A673 (cell line): Measurements from ENCODE around the gene GALNT9. TPM values are rescaled to one million over a fixed set of nuclear protein-coding genes. Genes with fewer than 3 reads are reported as not detected.

Experiments used
- BruUV-seq: library from RNA; stranded (reverse); fragments of 400-500 nt; replicated peaks from 2 replicates; lab custom pipeline; 2021; lab: Mats Ljungman, UMichigan
- CTCF ChIA-PET: fragments of 300-600 bp; sonication (Branson Sonifier 250); formaldehyde crosslinking; loops from one replicate; lab custom pipeline; 2022; ENCODE audit warnings: antibody characterized with exemption; lab: Charles Lee
- POLR2A ChIA-PET: fragments of 300-600 bp; sonication (Branson Sonifier 250); formaldehyde crosslinking; loops from one replicate; lab custom pipeline; 2022; ENCODE audit warnings: antibody characterized with exemption; ENCODE audit not compliant: low non-redundant PET; lab: Charles Lee
- DNase-seq: peaks from one replicate; pipeline ENCODE4 v3.0.0-alpha.2; 2015; ENCODE audit warnings: low spot score
- H3K27ac ChIP-seq: fragments of 200-600 bp; sonication (generic); 2 replicates; pipeline ENCODE4 v1.5.1; 2016; ENCODE audit warnings: mixed run types, low read depth, mild to moderate bottlenecking, mixed read lengths, antibody characterized with exemption, low read length; ENCODE audit not compliant: poor library complexity, severe bottlenecking
- H3K27me3 ChIP-seq: fragments of 200-600 bp; sonication (generic); replicated peaks from 2 replicates; pipeline ENCODE4 v1.6.1; 2017; ENCODE audit warnings: mixed run types, low read depth, mild to moderate bottlenecking, mixed read lengths, antibody characterized with exemption, low read length; ENCODE audit not compliant: insufficient read depth, poor library complexity
- H3K36me3 ChIP-seq: fragments of 200-600 bp; sonication (generic); 2 replicates; pipeline ENCODE4 v1.6.1; 2016; ENCODE audit warnings: mixed run types, mild to moderate bottlenecking, mixed read lengths, antibody characterized with exemption, low read length; ENCODE audit not compliant: insufficient read depth, poor library complexity, severe bottlenecking
- H3K4me1 ChIP-seq: fragments of 200-600 bp; sonication (generic); 2 replicates; pipeline ENCODE4 v1.6.1; 2017; ENCODE audit warnings: mixed run types, mild to moderate bottlenecking, mixed read lengths, antibody characterized with exemption, low read length; ENCODE audit not compliant: insufficient read depth, poor library complexity, severe bottlenecking
- H3K4me3 ChIP-seq: fragments of 200-600 bp; sonication (generic); 2 replicates; pipeline ENCODE4 v1.5.1; 2016; ENCODE audit warnings: low read depth, mixed run types, mild to moderate bottlenecking, mixed read lengths, low read length; ENCODE audit not compliant: poor library complexity, severe bottlenecking
- H3K9me3 ChIP-seq: fragments of 200-600 bp; sonication (generic); 2 replicates; pipeline ENCODE4 v1.6.1; 2016; ENCODE audit warnings: mixed run types, low read depth, mild to moderate bottlenecking, mixed read lengths, antibody characterized with exemption, low read length; ENCODE audit not compliant: poor library complexity, severe bottlenecking
- EZH2 ChIP-seq: fragments of 200-600 bp; sonication (generic); IDR thresholded peaks from 2 replicates; pipeline ENCODE4 v1.6.1; 2017; ENCODE audit warnings: borderline replicate concordance, low read depth, mild to moderate bottlenecking, mixed read lengths, antibody characterized with exemption, low read length; ENCODE audit not compliant: poor library complexity, severe bottlenecking
- intact Hi-C: fragments of 100-400 bp; cut with micrococcal nuclease; formaldehyde crosslinking; loops from one replicate; pipeline ENCODE4 v1.10.0; 2022; ENCODE audit not compliant: unreplicated experiment
- total RNA-seq: library from RNA; stranded (reverse); gene quantifications from 2 replicates; pipeline ENCODE4 v1.2.3, GENCODE V29; 2021
- TF ChIP-seq, protein P1 (sequence below): fragments of 300-800, 200-600 bp; sonication (generic); conservative IDR thresholded peaks from 2 replicates; pipeline ENCODE4 v1.5.1; 2017; ENCODE audit warnings: low read depth, mild to moderate bottlenecking, antibody characterized with exemption, low read length, moderate library complexity, mixed read lengths

Gene GALNT9
- total RNA-seq, 1 experiment from 2014 or later, result 7.4 TPM

DNA sequence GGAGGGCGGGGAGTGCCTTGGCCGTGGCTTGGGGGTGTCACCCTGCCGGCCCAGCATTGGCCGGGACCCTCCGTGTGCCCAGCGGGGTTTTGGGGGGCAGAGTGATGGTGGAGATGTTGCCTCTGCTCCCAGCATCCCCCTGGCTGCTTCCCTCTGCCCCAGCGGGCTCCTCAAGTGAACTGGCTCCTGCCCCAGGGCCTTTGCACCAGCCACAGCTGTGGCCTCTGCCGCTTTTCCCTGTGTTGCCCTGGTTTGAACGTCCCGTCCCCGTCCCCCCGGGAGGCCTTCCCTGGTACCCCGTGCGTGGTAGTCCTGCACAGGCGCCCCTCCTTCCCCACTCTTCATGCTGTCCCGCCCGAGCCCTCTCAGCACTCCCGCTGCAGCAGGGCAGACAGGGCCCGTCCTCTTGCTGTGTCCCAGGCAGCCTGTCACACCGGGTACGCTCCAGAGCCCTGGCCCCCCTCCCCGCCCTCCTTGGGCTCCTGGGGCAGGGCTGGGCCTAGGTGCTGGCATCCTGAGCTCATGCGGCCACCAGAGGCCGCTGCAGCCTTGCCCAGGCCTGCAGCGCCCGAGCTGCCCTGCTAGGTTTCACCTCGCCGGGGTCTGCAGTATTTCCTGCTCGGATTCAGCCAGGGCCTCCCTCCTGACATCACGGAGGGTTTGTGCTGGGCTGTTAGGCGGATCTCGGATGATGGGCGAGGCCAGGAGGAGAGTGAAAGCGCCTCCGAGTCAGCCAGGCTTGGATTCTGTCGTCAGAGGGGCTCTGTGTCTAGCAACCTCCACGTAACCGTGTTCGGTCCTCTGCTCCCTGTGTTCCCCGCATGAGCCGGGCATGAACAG is 175.7 kb downstream of the GALNT9 start:
- Histone ChIP-seq H3K36me3 (peaks cover 12% of the 10 kb centered on the region), H3K4me1 (no peaks in the 10 kb centered on the region), H3K9me3 (no peaks in the 10 kb centered on the region), H3K27me3 (no peaks in the 10 kb centered on the region), H3K27ac (no peak overlapping the region), H3K4me3 (no peak overlapping the region)
- POLR2A ChIA-PET, result no interaction called here
- intact Hi-C loops, result loop anchor here (1.0 to 2.0 kb wide), 3 partner anchors 66 to 461 kb away; no protein-coding TSS in a partner anchor
- BruUV-seq, result no TSS peak
- CTCF ChIA-PET, result interaction anchor here (0.6 to 1.2 kb wide), 10 partner anchors 9 to 461 kb away, joined by 3 to 39 read pairs (median 6); no protein-coding TSS in a partner anchor
- no peak for TF ChIP-seq EZH2
- TF ChIP-seq, protein P1, sequence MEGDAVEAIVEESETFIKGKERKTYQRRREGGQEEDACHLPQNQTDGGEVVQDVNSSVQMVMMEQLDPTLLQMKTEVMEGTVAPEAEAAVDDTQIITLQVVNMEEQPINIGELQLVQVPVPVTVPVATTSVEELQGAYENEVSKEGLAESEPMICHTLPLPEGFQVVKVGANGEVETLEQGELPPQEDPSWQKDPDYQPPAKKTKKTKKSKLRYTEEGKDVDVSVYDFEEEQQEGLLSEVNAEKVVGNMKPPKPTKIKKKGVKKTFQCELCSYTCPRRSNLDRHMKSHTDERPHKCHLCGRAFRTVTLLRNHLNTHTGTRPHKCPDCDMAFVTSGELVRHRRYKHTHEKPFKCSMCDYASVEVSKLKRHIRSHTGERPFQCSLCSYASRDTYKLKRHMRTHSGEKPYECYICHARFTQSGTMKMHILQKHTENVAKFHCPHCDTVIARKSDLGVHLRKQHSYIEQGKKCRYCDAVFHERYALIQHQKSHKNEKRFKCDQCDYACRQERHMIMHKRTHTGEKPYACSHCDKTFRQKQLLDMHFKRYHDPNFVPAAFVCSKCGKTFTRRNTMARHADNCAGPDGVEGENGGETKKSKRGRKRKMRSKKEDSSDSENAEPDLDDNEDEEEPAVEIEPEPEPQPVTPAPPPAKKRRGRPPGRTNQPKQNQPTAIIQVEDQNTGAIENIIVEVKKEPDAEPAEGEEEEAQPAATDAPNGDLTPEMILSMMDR, result peak; percentile 97
- DNase-seq, result peak; percentile 89

DNA sequence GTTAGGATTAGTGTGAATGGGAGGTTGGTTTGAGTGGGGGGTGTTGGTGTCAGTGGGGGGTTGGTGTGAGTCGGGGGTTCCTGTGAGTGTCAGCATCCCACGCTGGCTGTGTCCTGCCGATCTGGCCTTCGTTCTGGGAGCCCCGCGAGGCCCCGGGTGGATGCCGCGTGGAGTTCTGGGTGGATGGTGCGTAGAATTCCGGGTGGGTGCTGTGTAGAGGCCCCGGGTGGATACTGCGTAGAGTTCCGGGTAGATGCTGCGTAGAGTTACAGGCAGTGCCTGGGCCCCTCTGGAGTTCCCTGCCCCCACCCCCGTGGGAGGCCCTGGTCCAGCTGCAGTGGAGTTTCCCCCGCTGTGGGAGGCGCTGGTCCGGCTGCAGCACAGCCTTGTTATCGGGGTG is 176.4 kb downstream of the GALNT9 start:
- TF ChIP-seq, protein P1, result no peak
- no peak for TF ChIP-seq EZH2
- POLR2A ChIA-PET, result no interaction called here
- H3K9me3 ChIP-seq, result no peaks in the 10 kb centered on the region

DNA sequence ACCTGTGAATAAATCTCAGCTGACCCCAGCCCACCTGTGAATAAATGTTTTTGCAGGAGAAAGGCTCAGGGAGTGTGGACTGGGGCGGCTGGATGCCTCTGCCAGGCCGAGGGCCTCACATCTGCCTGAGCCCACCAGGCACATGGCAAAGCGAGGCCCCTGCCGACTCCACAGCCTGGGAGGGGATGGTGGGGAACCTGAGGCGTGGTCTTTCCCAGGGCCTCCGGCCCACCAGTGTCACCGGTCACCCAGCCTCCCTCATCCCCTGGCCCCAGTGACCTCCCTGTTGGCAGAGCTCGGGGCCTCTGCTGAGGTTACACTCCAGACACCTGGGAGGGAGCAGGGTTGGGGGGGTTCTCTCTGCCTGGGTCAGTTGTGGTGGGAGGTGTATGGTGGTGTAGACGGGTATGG is 177.0 kb downstream of the GALNT9 start:
- BruUV-seq, result no TSS peak
- Histone ChIP-seq H3K27me3 (no peaks in the 10 kb centered on the region), H3K27ac (no peak overlapping the region), H3K4me3 (no peak overlapping the region), H3K36me3 (peaks cover 16% of the 10 kb centered on the region), H3K9me3 (no peaks in the 10 kb centered on the region), H3K4me1 (no peaks in the 10 kb centered on the region)
- ChIA-PET CTCF (no interaction called here), POLR2A (no interaction called here)
- no peak for DNase-seq
- TF ChIP-seq, protein P1, result no peak
- no peak for TF ChIP-seq EZH2
- intact Hi-C loops, result no loop called here

More for the DNA sequence above, 176.4 kb downstream of the GALNT9 start:
- no peak for DNase-seq
- CTCF ChIA-PET, result no interaction called here
- Histone ChIP-seq H3K4me3 (no peak overlapping the region), H3K27me3 (no peaks in the 10 kb centered on the region), H3K4me1 (no peaks in the 10 kb centered on the region), H3K27ac (no peak overlapping the region), H3K36me3 (peaks cover 15% of the 10 kb centered on the region)
- intact Hi-C loops, result no loop called here
- no TSS peak for BruUV-seq
